Neutrophil (primary cell): Measurements from ENCODE around the gene KRT72.

Experiments used
- H3K27ac ChIP-seq: fragments of 200-600 bp; sonication (generic); 2 replicates; pipeline ENCODE4 v1.5.1; 2016; ENCODE audit warnings: mild to moderate bottlenecking, moderate library complexity
- H3K27me3 ChIP-seq: fragments of 200-600 bp; sonication (generic); 2 replicates; pipeline ENCODE4 v1.6.0; 2016; ENCODE audit warnings: mild to moderate bottlenecking
- H3K36me3 ChIP-seq: fragments of 200-600 bp; sonication (generic); 2 replicates; pipeline ENCODE4 v1.5.1; 2017
- H3K4me1 ChIP-seq, 2 experiments: fragments of 200-600 bp in 1 of 2; sonication (generic) in 1 of 2; 1 replicate in 1 of 2; 2 replicates in 1 of 2; pipeline versions ENCODE4 v1.5.1 to v1.6.1; 2013 to 2016; ENCODE audit warnings: low read depth in 1 of 2, low read length in 1 of 2, mild to moderate bottlenecking in 1 of 2, moderate library complexity in 1 of 2; ENCODE audit not compliant: control insufficient read depth in 1 of 2, insufficient read depth in 1 of 2
- H3K4me3 ChIP-seq, 2 experiments: fragments of 200-600 bp in 1 of 2; sonication (generic) in 1 of 2; 1 replicate in 1 of 2; 2 replicates in 1 of 2; pipeline ENCODE4 v1.5.1; 2013 to 2016; ENCODE audit warnings: low read depth in 1 of 2, low read length in 1 of 2, mild to moderate bottlenecking in 1 of 2, moderate library complexity in 1 of 2
- H3K9me3 ChIP-seq: fragments of 200-600 bp; sonication (generic); 2 replicates; pipeline ENCODE4 v1.5.1; 2016
- TF ChIP-seq, protein P1 (sequence below): fragments of 200-600 bp; sonication (generic); IDR thresholded peaks from 2 replicates; pipeline ENCODE4 v1.5.1; 2016; ENCODE audit warnings: antibody characterized with exemption

Gene KRT72

DNA sequence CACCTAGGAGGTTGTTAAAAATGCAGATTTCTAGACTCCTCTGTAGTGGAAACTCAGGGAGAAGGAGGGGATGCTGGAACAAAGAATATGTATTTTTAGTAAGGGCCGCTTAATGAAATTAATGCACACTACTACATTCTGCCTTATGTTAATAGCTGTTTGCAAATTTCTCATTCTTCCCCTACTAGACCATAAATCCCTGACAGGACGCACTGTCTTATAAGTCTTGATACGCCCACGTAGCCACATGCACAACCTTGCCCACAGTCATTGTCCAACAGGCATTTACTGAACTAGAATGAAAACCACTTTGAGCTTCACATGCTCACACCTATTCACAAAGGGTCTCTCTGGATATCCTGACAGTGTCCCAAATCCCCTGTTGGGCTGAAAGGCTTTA, 40.2 kb upstream of the KRT72 start:
- Histone ChIP-seq H3K9me3 (no peaks in the 10 kb centered on the region), H3K27me3 (no peaks in the 10 kb centered on the region), H3K4me3 (no peak overlapping the region), H3K4me1 (no peaks in the 10 kb centered on the region), H3K36me3 (no peaks in the 10 kb centered on the region), H3K27ac (no peak overlapping the region)
- TF ChIP-seq, protein P1, sequence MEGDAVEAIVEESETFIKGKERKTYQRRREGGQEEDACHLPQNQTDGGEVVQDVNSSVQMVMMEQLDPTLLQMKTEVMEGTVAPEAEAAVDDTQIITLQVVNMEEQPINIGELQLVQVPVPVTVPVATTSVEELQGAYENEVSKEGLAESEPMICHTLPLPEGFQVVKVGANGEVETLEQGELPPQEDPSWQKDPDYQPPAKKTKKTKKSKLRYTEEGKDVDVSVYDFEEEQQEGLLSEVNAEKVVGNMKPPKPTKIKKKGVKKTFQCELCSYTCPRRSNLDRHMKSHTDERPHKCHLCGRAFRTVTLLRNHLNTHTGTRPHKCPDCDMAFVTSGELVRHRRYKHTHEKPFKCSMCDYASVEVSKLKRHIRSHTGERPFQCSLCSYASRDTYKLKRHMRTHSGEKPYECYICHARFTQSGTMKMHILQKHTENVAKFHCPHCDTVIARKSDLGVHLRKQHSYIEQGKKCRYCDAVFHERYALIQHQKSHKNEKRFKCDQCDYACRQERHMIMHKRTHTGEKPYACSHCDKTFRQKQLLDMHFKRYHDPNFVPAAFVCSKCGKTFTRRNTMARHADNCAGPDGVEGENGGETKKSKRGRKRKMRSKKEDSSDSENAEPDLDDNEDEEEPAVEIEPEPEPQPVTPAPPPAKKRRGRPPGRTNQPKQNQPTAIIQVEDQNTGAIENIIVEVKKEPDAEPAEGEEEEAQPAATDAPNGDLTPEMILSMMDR, result no peak

DNA sequence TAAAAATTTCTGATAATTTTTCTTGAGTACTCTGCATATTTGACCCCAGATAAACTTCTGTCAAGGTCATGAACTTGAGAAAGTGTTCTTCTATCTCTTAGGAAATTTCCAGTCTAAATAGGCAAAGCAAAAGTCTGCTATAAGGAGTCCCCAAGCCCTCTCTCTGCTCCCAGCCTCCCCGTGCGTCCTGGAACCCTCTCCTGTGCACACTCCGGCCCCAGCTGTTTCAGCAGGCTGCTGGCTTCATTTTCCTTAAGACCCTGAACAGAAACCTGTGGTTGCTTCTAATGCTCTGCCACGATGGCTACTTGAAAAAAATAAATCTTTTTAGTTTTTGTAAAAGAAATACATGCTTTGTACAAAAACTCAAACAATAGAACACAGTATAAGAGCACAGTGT, 36.0 kb upstream of the KRT72 start:
- no peaks in the 10 kb centered on the region for H3K4me1 ChIP-seq
- TF ChIP-seq, protein P1, result no peak
- no peaks in the 10 kb centered on the region for H3K36me3 ChIP-seq
- no peak overlapping the region for H3K4me3 ChIP-seq
- H3K27ac ChIP-seq, result no peak overlapping the region
- H3K27me3 ChIP-seq, result no peaks in the 10 kb centered on the region
- H3K9me3 ChIP-seq, result no peaks in the 10 kb centered on the region

DNA sequence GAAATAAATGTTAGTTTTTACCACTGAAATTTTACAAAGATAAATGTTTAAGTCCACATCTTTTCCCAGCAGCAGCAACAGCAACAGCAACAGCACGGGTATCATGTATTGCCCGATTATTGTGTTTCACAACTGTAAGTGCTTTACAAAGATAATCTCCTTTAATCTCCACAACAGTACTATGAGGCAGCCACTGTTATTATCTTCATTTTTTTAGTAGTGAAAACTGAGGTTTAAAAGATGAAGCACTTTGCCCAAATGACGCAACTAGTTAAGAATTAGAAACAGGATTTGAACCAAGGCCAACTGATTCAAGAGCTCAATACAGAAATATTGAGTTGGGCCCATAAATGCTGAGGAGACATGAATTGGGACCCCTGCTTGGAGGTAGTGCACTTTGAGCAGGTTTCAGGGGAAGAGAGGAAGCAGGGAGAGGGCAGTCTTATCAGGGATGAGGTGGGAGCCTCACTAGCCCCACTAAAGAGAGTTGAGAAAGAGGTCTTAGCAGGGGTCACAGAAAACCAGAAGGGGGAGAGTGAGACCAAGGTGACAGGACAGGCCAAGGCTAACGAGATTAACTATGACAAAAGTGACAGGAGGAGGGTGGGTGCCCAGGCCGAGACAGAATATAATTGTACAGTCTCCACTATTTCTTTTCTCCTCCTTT, 35.5 kb upstream of the KRT72 start:
- Histone ChIP-seq H3K27me3 (no peaks in the 10 kb centered on the region), H3K27ac (no peak overlapping the region), H3K36me3 (no peaks in the 10 kb centered on the region), H3K9me3 (no peaks in the 10 kb centered on the region), H3K4me3 (no peak overlapping the region), H3K4me1 (no peaks in the 10 kb centered on the region)
- TF ChIP-seq, protein P1, result no peak

GRCh38 chr12:52636189-52636588, 34.9 kb upstream of the KRT72 start:
- Histone ChIP-seq H3K36me3 (no peaks in the 10 kb centered on the region), H3K4me3 (no peak overlapping the region), H3K27ac (no peak overlapping the region), H3K27me3 (no peaks in the 10 kb centered on the region), H3K4me1 (no peaks in the 10 kb centered on the region), H3K9me3 (no peaks in the 10 kb centered on the region)
- TF ChIP-seq, protein P1, result no peak

GRCh38 chr12:52634266-52635056, 33.2 kb upstream of the KRT72 start:
- no peak overlapping the region for H3K27ac ChIP-seq
- no peaks in the 10 kb centered on the region for H3K36me3 ChIP-seq
- no peaks in the 10 kb centered on the region for H3K9me3 ChIP-seq
- no peak overlapping the region for H3K4me3 ChIP-seq
- H3K27me3 ChIP-seq, result no peaks in the 10 kb centered on the region
- no peaks in the 10 kb centered on the region for H3K4me1 ChIP-seq
- TF ChIP-seq, protein P1, result no peak
